Endothelial cell of umbilical vein (primary cell): ENCODE data around the gene TRIM41. TPM values are rescaled to one million over a fixed set of nuclear protein-coding genes. Genes with fewer than 3 reads are reported as not detected.

Experiments used
- BruUV-seq: library from RNA; stranded (reverse); fragments of 400-500 nt; replicated peaks from 2 replicates; lab custom pipeline; 2021; lab: Mats Ljungman, UMichigan
- CTCF ChIA-PET: fragments of 300-600, 350-600 bp; sonication (Branson Sonifier 250); formaldehyde crosslinking; loops from one replicate; lab custom pipeline; 2021; ENCODE audit warnings: antibody characterized with exemption, inconsistent platforms; lab: Charles Lee
- POLR2A ChIA-PET: fragments of 300-600, 350-600 bp; sonication (Branson Sonifier 250); formaldehyde crosslinking; loops from one replicate; lab custom pipeline; 2021; ENCODE audit warnings: antibody characterized with exemption, inconsistent platforms; lab: Charles Lee
- DNase-seq: peaks from one replicate; pipeline ENCODE4 v3.0.0-alpha.2; 2011; ENCODE audit warnings: low read depth, low spot score
- FAIRE-seq: peaks from 2 replicates; lab custom pipeline; 2011; peaks lifted over from hg19 to GRCh38; lab: Jason Lieb, UNC
- H2AFZ ChIP-seq: 2 replicates; pipeline ENCODE4 v1.6.0; 2012; ENCODE audit warnings: low read depth, low read length, control low read depth, inconsistent platforms
- H3K27ac ChIP-seq: 2 replicates; pipeline ENCODE4 v1.5.1; 2011; ENCODE audit warnings: low read depth, mild to moderate bottlenecking, control low read depth, low read length, moderate library complexity; ENCODE audit not compliant: insufficient read depth
- H3K27me3 ChIP-seq, 2 experiments: 2 replicates each; pipeline versions ENCODE4 v1.6.0 to v1.6.1; 2011; ENCODE audit warnings: low read length in 2 of 2, mixed read lengths in 1 of 2; ENCODE audit not compliant: control insufficient read depth in 2 of 2, insufficient read depth in 2 of 2
- H3K36me3 ChIP-seq, 2 experiments: 2 replicates in 1 of 2; 3 replicates in 1 of 2; pipeline ENCODE4 v1.5.1; 2011; ENCODE audit warnings: low read length in 2 of 2, mild to moderate bottlenecking in 1 of 2, moderate library complexity in 1 of 2; ENCODE audit not compliant: control insufficient read depth in 2 of 2, insufficient read depth in 2 of 2; ENCODE audit errors: extremely low read depth in 1 of 2
- H3K4me1 ChIP-seq: 3 replicates; pipeline ENCODE4 v1.5.1; 2011; ENCODE audit warnings: mild to moderate bottlenecking, low read length; ENCODE audit not compliant: control insufficient read depth, insufficient read depth; ENCODE audit errors: extremely low read depth
- H3K4me2 ChIP-seq: 2 replicates; pipeline ENCODE4 v1.6.1; 2011; ENCODE audit warnings: low read length, control low read depth, mixed read lengths; ENCODE audit not compliant: insufficient read depth
- H3K4me3 ChIP-seq, 3 experiments: fragments of 200-600 bp in 1 of 3; sonication (generic), shearing (Covaris generic) in 1 of 3; replicated peaks in 1 of 3; 2 replicates each; pipeline ENCODE4 v1.5.1; 2011 to 2016; ENCODE audit warnings: control low read depth in 3 of 3, low read length in 3 of 3, mild to moderate bottlenecking in 2 of 3, inconsistent platforms in 1 of 3, low read depth in 1 of 3, moderate library complexity in 1 of 3; ENCODE audit not compliant: insufficient read depth in 1 of 3
- H3K79me2 ChIP-seq: 2 replicates; pipeline ENCODE4 v1.6.0; 2012; ENCODE audit warnings: low read length, inconsistent platforms; ENCODE audit not compliant: control insufficient read depth, insufficient read depth
- H3K9ac ChIP-seq: replicated peaks from 2 replicates; pipeline ENCODE3; 2011; ENCODE audit warnings: low read length, control low read depth; ENCODE audit not compliant: insufficient read depth; ENCODE audit errors: extremely low read depth
- H3K9me1 ChIP-seq: replicated peaks from 3 replicates; pipeline ENCODE4 v1.6.0; 2011; ENCODE audit warnings: mild to moderate bottlenecking, low read length; ENCODE audit not compliant: control insufficient read depth, insufficient read depth; ENCODE audit errors: extremely low read depth
- H3K9me3 ChIP-seq: replicated peaks from 2 replicates; pipeline ENCODE4 v1.5.1; 2012; ENCODE audit warnings: low read length, inconsistent platforms; ENCODE audit not compliant: control insufficient read depth, insufficient read depth
- H4K20me1 ChIP-seq: replicated peaks from 2 replicates; pipeline ENCODE3; 2011; ENCODE audit warnings: mild to moderate bottlenecking, low read length; ENCODE audit not compliant: control insufficient read depth, insufficient read depth; ENCODE audit errors: extremely low read depth
- CTCF ChIP-seq, 2 donors: IDR thresholded peaks; 1 replicate in 1 of 2; 2 replicates in 1 of 2; pipeline ENCODE4 v1.5.1; 2011; ENCODE audit warnings: low read length in 2 of 2, mild to moderate bottlenecking in 2 of 2, moderate library complexity in 2 of 2, control low read depth in 1 of 2, inconsistent platforms in 1 of 2, low read depth in 1 of 2; ENCODE audit not compliant: insufficient read depth in 1 of 2; ENCODE audit errors: extremely low read depth in 1 of 2
- EZH2 ChIP-seq: IDR thresholded peaks from 2 replicates; pipeline ENCODE4 v1.6.1; 2012; ENCODE audit warnings: borderline replicate concordance, low read depth, mild to moderate bottlenecking, moderate library complexity, low read length, inconsistent platforms; ENCODE audit not compliant: severe bottlenecking
- FOS ChIP-seq: IDR thresholded peaks from 2 replicates; pipeline ENCODE4 v1.6.1; 2011; ENCODE audit warnings: mild to moderate bottlenecking, low read length, moderate library complexity, borderline replicate concordance; ENCODE audit not compliant: insufficient read depth
- GATA2 ChIP-seq: IDR thresholded peaks from 2 replicates; pipeline ENCODE4 v1.7.0; 2011; ENCODE audit warnings: low read depth, mild to moderate bottlenecking, moderate library complexity, mixed read lengths, low read length; ENCODE audit not compliant: insufficient read length, insufficient read depth
- JUN ChIP-seq: IDR thresholded peaks from 2 replicates; pipeline ENCODE4 v1.6.1; 2011; ENCODE audit warnings: borderline replicate concordance, low read depth; ENCODE audit not compliant: insufficient read length, insufficient read depth
- MAX ChIP-seq: IDR thresholded peaks from 2 replicates; pipeline ENCODE4 v1.6.1; 2011; ENCODE audit not compliant: insufficient read depth, insufficient read length
- MYC ChIP-seq: IDR thresholded peaks from one replicate; pipeline ENCODE4 v1.6.1; 2011; ENCODE audit warnings: mild to moderate bottlenecking, low read depth, low read length
- POLR2A ChIP-seq: IDR thresholded peaks from 2 replicates; pipeline ENCODE4 v1.6.1; 2012; ENCODE audit warnings: low read depth, mild to moderate bottlenecking, control low read depth, low read length
- POLR2AphosphoS5 ChIP-seq: IDR thresholded peaks from 2 replicates; pipeline ENCODE4 v1.6.1; 2012; ENCODE audit warnings: low read depth, mild to moderate bottlenecking, control low read depth, low read length, moderate library complexity; ENCODE audit not compliant: insufficient read depth
- dilution Hi-C: fragments of 300-500 bp; cut with MboI; formaldehyde crosslinking; loops from one replicate; pipeline ENCODE4 v1.15.0; 2019; ENCODE audit warnings: low sequenced_read_pairs; ENCODE audit not compliant: extremely low pct_ligation_motif_present
- intact Hi-C: fragments of 100-400 bp; cut with micrococcal nuclease; formaldehyde crosslinking; loops from one replicate; pipeline ENCODE4 v1.10.0; 2022
- polyA plus RNA-seq, 4 experiments: library from polyadenylated mRNA; depleted of rRNA in 3 of 4; stranded (reverse) in 3 of 4; unstranded in 1 of 4; fragments of >200 nt; gene quantifications; 2 replicates each; pipeline versions ENCODE4 v1.2.1 to v1.2.3, GENCODE V29; 2011 to 2012; ENCODE audit warnings: missing spikeins in 1 of 4
- total RNA-seq: library from RNA; stranded (reverse); gene quantifications from 2 replicates; pipeline ENCODE4 v1.2.3, GENCODE V29; 2021

The TRIM41 gene
- total and polyA plus RNA-seq, 2 donors (not counting 3 experiments of a cell fraction or from before 2014, with no cell fraction given): 11.2 to 19.9 TPM

GRCh38 chr5:181197326-181197951, 25.6 kb upstream of the TRIM41 start:
- CTCF ChIA-PET: no interaction called here
- H3K27me3 ChIP-seq: no peaks in the 10 kb centered on the region
- TF ChIP-seq FOS (no peak), CTCF (IDR thresholded peaks at IDR 0.05; ENCODE audit: extremely low read depth in 1 of 2, insufficient read depth in 1 of 2, low read depth in 1 of 2, low read length in 2 of 2) (no peak), EZH2 (no peak), MYC (no peak), JUN (no peak), GATA2 (no peak), MAX (no peak), POLR2AphosphoS5 (no peak), POLR2A (no peak)
- H3K9me1 ChIP-seq: no peaks in the 10 kb centered on the region
- H3K9ac ChIP-seq: no peak overlapping the region
- no peaks in the 10 kb centered on the region for H3K79me2 ChIP-seq
- dilution Hi-C loops: no loop called here
- H3K4me3 ChIP-seq: no peak overlapping the region
- H3K4me2 ChIP-seq: no peak overlapping the region
- H2AFZ ChIP-seq: no peak overlapping the region
- no peak for FAIRE-seq
- no peaks in the 10 kb centered on the region for H4K20me1 ChIP-seq
- H3K4me1 ChIP-seq: peaks cover 4% of the 10 kb centered on the region
- POLR2A ChIA-PET: no interaction called here
- BruUV-seq: no TSS peak
- no peaks in the 10 kb centered on the region for H3K9me3 ChIP-seq
- no peak overlapping the region for H3K27ac ChIP-seq
- no peaks in the 10 kb centered on the region for H3K36me3 ChIP-seq
- intact Hi-C loops: no loop called here
- no peak for DNase-seq
